Femur (tissue), 1 donor: ENCODE results near the gene GSN.

Experiments used
- DNase-seq: peaks from one replicate; pipeline ENCODE4 v3.0.0-alpha.2; 2017

Gene GSN

DNA sequence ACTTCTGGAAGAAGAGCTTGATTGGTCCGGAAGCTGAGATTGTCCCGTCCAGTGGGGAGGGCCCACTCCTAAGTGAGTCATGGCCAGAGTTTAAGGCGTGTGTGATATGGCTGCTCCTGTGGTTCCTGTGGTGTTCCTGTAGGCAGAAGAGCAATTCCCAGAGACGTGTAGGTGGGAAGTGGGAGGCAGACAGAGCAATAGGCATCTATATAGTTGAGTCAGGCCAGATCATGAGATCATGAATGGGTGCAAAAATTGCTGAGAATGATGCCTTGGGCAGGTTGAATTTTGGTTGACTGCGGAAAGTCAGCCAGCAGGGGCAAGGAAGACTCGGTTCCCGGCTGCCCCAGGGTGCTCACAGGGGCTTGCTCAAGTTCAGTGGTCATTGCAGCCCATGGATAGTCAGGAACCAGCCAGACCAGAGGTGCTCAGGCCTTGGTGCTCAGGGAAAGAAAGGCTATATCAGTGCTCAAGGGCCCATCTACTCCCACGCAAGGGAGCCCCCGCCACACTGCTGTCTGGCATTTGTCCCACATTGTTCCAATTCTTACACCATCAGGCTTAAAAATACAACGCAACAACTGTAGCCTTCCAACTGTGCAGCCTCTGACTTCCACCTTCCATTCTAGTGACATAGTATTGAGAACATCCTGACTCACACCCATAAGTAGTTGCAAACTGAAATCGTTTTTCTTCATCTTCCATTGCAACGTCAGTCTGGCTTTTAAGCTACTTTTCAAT is 21.0 kb upstream of the GSN start:
- DNase-seq, result no peak

DNA sequence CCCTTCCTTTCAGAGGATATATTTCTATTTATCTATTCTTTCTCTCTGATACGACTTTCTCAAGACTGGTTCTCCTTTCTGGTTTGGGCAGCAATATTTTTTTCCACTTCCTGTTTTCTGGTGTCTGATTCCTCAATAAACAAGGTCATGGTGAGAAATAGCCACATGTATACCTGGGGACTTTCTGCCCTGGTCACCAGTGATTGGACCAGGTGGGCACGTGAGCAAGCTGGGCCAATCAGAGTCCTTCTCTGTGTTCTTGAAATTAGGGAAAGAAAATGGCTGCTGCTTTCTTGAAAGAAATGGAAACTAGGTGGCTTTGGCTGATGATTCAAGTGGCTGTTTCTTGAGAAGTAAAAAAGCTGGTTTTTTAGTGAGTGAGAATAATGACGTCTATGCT is 18.4 kb upstream of the GSN start:
- DNase-seq, result no peak

DNA sequence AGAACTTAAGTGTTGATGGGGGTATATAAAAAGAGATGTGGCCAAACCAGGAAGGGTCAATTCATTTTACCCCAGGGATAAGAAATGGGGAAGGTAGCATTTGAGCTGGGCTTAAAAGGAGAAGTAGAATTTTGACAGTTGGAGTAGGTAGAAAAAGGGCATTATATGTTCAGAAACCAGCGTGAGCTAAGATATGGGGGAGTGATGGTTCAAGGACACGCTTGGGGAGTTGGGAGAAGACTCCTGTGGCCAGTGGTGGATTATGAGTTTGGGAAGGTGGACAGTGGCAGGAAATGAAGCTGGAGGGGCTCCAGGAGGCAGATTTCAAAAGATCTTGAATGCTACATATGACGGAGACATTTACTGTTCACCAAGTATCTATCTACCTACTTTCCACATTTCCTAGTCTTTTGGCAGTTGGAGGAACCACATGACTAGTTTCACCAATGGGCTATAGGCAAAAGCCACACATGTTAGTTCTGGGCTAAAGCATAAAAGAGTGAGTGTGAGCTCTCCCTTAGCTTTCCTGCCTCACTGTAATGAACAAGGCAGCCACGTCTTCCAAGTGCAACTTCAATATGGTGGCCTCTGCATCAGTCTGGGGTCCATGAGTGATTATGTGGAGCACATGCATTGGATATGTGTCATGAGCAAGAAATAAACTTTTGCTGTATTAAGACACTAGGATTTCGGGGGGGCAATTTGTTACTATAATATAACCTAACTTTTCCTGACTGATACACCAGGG is 15.7 kb upstream of the GSN start:
- DNase-seq, result no peak

DNA sequence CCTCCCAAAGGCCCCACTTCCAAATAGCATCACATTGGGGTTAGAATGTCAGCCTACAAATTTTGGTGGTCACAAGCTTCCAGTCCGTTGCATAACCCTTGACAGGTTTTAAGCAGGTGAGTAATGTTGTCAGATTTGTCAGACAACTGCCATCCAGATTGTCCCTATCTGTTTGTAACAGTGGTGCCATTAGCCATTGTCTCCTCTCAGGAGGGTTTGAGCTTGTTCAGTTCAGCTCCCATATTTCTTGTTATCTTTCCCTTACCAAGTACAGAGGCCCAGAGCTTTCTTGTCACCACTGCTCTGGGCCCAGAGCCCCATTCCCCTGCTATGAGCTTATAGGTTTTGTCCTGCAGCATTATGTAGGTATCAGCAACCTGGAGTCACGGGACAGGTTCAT is 14.8 kb upstream of the GSN start:
- DNase-seq, result no peak

DNA sequence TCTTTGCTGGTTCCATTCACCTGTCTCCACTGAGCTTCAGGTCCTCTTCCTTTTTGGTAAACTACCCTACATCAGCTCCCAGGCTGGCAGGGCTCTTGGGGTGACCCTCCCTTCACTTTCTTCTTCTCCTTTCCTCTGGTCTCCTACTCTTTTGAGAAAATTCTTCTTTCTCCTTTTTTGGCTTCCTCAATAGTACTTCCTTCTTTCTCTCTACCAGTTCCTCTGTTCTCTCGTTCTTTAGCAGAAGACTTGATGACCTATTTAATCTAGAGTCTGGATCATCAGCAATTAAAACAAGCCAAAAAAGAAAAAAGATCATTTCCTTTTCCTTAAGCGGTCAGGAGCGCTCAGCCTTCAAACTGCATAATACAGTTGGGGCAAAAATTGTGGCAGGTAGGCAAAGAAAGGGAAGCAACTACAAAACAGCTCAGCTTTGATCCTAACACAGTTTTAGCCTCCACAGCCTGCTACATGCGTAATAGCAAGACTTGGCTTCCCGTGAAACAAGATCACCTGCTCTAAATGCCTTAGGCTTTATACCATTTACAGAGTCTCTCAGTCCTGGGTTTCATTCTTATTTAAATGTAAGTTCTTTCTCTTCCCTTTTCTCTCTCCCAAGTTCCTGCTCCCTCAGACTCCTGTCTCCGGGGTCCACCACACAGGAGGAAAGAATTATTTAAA is 14.0 kb upstream of the GSN start:
- DNase-seq, result no peak

DNA sequence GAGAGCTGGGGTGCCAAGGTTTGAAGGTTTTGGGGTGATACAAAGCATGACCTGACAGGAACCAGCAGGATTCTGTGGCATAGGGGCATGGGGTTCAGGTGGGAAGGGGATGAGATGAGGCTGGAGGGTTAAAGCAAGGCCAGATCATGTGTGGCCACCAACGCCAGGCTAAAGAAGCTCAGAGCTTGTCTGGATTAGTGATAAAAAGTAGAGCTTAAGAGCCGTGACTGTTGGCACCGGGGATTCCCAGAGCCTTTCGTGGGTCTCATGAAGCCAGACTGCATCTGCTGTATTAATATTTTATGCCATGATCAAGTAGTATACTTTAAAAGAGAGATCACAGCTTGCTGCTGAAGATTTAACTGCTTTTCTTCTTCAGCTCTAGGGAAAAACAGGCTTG is 8.5 kb upstream of the GSN start:
- DNase-seq, result no peak

DNA sequence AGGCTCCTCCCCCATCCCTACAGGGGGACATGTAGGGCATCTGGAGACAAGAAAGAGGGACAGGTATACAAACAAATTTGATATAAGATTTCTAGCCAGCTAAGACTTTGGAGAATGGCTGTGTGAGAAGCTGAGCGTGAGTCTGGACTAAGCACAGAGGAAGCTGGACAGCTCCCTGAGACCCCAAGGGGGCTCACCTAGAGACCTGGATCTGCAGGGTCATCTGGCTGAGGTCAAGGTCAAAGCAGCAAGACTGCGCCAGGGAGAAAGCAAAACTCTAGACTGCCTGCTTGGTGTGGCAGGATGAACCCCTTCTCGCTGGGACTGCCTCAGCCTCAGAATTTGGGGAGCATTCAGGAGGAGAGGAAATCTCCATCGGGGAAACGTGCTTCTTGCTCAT is 8.0 kb upstream of the GSN start:
- no peak for DNase-seq

DNA sequence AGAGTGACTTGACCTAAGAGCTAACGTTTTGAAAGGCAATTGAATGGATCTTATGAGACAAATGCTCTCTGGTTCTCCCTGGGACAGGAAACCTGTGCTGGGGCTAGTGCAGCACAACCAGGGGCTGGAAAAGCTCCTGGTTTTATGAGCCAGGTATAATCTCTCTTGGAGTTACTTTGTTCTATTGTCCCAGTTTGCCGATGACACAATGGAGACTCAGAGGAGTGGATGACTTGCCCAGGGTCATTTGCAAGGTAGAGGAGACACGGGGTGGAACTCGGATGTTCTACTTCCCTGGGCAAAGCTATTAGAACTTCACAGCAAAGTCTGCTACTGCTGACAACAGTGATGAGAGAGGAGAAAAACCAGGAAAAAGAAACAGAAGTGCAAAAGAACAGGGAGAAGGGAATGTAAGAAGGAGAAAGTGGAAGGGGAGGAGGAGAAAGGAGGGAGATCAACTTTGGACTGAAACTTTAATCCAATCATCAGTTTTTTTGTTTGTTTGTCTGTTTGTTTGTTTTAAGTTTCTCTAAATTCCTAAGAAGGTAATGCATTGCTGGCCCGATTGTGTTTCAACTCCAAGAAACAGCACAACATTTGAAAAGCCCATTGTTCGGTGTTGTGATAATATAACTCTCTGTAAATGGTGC is 7.4 kb upstream of the GSN start:
- no peak for DNase-seq

DNA sequence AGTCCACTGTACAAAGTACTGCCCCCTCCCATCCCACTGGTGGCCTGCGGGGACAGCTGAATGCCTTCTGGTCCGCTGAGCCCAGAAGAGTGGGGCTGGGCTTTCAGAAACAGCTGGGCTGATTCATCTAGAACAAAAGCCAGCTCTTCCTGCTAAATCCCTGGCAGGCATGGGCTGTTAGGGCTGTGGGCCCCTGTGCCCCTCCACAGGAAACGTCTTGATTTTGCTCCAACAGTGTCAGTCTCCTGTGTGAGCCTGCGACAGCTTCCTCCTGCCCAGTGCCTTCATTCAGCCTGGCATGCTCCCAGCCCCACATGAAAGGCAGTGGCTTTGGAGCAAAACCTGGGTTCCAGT is 6.9 kb upstream of the GSN start:
- peak; percentile 77 for DNase-seq

DNA sequence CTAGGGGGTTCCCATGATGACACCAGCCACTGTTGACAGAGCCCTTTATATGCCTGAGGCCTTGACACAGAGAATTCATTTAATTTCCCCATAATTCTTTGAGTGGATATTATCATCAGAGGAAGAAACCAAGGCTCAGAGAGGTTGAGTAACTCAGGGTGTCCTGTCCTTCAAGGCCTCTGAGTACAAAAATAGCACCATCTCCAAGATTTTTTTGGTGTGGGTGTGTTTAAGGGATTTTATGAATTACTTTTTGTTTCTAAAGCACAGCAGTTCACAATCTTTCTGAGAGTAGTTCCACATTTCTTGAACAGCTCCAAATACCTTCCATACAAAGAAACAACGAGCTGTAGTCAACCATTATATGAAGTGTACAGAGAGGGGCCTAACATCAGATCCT is 6.2 kb upstream of the GSN start:
- DNase-seq, result no peak

DNA sequence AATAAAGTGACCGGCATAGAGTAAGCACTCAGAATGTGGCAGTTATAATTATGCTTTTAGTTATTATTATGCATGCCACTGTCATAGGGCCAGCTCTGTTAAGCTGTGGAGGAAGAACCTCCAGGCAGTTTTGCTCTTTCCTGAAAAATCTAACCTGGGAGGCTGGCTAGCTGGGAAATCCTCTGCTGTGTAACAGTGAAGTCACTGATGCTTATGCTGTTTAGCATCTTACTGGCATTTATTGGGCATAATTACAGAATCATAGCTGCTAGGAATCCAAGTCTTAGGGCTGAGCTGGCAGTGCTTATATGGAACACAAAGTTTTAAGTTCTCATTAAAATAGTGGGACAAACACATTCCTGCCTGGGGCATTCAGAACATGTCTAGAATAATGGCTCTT is 5.5 kb upstream of the GSN start:
- no peak for DNase-seq

DNA sequence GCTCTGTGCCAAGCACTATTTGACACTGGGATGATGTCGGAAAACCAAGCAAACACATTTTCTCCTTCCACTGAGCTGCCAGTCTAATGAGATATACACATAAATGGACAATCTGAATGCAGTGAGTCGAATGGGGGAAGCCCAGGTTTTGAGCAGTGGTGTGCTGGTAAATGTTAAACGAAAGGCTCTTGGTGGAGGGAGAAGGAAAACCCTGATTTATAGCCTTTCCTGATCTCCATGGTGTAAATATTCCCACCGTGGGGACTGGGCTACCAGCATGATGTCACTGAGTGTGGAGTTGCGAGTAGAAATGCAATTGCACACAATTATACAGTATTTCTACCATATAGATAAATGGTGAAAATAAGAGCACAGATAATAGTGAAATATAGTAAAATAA is 5.0 kb upstream of the GSN start:
- DNase-seq, result no peak

DNA sequence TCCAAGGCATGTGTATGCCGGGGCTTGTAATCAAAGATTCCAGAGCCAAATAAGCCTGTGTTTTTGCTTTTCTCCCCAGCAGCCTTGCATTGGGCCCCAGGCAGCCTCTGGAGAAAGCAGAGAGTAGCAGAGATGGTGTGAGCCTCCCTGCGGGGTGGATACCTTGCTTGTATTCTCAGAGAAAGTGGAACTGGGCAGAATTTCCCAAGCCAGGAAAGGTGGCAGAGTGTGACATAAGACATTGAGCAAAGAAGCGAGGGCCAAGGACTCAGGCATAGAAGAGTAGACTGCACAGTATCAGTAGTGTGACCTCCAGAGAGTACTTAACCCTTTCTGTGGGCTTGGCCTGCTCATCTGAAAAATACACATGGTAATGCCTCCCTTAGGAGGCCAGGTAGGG is 1.6 kb upstream of the GSN start:
- no peak for DNase-seq

DNA sequence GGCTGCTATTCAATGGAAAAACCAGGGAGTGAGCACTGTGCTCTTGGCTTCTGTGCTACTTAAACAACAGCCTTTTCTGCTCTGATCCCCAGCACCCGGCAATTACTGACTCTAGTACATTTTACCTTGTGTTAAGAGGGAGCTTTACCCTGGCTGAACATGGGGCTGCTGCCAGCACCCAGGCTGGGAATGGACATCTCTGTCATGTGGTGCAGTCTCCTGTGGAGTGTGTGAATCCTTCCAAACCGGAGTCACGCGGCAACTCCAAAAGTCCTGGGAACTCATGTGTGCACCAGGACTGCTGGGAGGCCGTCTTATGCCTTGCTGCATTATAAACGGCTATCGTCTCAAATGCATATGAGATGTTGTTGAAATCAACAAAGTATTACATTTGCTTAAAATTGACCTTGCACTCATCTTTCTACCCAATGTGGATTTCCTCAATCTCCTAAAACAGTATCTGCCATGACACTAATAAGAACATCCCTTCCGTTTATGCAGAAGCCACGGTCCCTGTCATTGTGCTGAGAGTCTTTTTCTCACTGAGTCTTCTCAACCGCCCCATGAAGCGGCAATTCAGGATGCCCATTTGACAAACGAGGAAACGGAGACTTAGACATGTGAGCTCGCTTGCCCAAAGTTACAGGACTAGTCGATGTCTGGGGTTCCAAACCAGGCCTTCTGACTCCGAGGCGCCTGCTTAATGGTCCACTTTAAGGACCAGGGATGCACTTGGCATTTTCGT is 884 bp upstream of the GSN start:
- peak; percentile 70 for DNase-seq

DNA sequence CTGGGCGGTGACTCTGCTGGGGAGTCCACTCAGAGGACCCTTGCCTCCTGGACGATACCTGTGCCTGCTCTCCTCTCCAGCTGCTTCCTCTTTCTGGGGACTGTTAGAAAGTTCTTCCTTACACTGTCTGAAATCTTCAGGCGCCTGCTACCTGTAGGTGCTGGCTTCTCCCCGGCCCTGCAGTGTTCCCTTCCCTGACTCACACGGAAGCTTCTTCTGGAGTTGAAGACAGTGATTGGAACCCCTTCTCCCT is 562 bp downstream of the GSN start:
- no peak for DNase-seq

DNA sequence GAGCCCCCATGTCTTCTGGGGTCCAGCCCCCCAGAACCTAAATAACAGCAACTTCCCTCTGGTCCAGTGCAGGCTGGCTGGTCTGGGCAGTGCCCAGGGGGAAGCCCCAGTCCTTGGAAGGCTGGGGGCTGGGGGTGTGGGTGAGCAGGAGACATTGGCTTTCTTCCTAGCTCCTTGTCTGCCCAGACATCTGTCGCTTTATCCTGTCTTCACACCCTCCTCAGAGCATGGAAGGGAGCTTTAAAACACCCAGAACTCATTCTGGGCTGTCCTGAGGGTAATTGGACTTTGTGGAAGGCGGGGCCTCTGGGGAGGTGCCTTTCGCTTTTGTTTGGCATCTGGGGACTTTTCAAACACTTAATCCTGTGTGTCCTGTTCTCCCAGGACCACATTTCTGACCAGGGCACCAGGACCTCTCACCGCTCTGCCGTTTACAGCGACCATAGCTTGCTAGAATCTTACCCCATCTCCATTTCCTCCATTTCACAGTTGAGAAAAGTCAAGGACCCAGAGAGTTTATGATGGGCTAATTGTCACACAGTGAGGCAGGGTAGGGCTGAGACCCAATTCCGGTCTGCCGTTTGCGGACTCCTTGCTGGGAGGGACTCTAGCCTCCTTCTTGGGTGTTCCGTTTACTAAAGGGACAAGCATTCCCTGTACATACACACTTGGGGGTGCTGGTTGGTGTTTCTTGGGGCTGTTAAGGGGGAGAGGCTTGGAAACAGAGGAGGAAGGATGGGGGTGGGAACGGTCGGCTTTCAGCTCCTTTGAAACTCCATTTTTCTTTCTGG is 1.1 kb downstream of the GSN start:
- DNase-seq, result no peak

DNA sequence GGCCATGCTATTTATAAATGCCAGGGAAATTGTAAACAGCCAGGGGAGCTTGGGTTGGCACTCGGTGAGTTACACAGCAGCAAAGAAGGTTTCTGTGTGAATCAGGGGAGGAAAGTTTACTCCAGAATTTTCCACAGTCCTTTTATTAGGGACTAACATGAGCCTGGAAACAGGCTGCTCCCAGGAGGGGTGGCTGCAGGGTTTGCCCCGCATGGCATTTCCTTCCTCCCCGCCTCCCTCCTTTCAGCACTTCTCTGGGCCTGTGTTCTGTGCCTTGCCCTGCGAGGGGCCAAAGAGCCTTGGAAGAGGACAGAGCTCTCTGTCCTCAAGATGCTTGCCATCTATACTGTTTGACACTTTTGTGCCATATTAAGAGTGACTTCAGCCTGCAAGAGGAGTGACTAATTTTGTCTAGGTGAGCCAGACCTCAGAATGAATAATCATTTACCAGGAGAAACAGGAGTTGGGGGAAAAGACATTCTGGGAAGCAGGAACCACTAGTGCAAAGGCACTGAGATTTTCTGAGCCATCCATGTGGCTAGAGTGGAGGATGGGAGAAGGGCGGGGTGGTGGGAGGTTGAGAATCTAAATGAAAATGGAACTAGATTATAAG is 1.8 kb downstream of the GSN start:
- no peak for DNase-seq

DNA sequence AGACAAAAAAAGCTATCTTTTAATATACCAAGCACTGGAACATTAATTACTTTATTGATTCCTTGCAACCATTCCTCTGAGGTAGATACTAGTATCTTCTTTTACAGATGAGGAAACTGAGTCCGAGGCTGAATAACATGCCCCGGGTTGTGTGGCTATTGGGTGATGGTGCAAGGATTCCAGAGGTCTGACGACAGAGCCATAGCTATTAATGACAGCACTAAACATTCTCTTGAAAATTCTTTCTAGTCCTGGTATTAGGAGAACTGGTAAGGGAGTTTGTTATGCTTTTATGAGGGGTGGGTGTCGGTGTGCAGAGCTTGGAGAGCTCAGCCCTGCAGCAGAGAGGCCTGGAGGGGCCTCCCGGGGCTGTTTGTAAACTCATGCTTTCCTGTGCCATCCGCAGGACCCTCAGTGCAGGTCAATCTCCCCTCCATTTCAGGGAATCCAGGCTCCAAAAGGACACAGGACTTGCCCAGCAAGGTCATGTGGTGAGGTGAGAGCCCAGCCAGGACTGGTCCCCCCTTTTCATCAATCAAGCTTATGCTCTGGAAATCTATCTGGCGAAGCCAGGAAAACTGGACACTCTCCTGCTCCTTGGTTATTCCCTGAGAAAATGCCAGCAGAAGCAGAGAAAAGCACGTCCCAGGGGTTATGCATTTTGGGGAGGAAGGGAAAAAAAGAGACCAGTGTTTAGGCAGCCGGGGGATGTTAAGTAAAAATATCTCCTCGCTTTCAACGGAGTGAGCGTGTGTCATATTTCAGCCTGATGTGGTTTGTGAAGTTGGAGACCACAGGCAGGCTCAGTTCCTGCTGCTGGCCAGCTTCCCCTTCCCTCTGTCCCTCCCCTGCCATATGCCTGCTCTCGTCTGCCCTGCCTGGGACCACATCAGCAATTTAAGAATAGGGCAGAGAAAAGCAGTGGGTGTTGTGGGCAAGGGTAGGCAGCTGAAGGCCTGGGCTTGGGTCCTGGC is 3.7 kb downstream of the GSN start:
- DNase-seq, result peak; percentile 92

DNA sequence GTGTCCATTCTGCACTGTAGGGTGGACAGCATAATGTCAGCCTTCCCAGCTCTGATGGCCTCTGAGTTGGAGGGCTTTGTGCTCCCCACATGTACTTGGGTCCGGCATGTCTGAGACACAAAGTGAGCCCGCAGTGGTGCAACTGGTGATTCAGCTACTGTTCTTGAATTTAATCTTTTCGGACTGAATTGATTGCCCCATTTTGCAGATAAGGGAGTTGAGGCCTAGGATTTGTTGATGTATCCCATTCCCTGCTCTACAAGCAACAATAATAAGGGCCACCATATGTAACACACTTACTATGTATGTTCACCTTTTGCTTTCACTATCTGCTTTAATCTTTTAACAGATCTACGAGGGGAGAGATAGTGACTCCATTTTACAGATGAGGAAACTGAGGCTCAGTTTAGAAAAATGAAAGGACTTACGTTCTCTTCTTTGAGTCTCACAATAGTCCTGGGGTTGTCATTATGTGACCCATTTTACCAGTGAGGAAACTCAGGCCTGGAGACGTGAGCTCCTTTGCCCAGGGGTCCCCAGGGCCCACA is 4.5 kb downstream of the GSN start:
- DNase-seq, result no peak

DNA sequence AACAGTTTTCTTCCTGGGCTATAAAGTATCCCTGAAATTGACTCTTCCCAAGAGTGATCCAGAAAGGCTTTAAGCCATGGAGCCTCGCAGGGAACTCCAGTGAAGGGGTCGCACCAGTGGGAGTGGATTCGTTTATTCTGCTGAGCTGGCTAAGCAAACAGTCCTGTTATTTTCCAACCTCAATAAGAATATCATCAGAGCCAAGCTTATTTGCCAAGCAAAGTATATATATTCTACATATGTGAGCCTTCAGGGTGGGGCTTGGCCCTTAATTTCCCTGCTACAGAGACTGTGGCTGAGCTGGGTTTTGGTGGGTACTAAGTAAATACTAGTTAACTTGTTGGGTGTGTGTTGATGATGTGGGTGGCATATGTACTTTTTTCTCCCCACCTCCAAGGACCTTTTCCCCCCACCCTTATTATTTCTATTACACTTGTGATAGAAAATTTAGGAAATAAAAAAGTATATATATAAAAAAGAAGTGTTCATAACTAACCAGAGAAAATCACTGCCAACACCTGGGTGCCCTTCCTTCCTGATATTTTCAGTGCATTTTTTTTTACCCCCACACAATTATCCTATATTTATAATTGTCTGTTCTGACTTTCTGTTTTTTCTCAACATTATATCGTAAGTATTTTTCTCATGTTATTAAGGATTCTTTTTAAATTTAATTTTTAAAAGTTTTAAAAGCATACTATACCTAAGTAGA is 5.3 kb downstream of the GSN start:
- DNase-seq, result peak; percentile 67
